HFFc6 (cell line): Measurements from ENCODE around the gene NWD2. TPM values are rescaled to one million over a fixed set of nuclear protein-coding genes. Genes with fewer than 3 reads are reported as not detected.
"Not testable (repeated sequence)": the region's sequence is repeated elsewhere in the genome, so short reads cannot be mapped to it uniquely, and the experiment has no call there.

Experiments used
- DNase-seq: peaks from one replicate; pipeline ENCODE4 v3.0.0-alpha.2; 2018
- H3K27ac Mint-ChIP-seq: 2 replicates; pipeline ENCODE4 v1.8.0; 2020; ENCODE audit warnings: mild to moderate bottlenecking, mixed read lengths
- H3K27me3 Mint-ChIP-seq: 2 replicates; pipeline ENCODE4 v1.8.0; 2021; ENCODE audit warnings: mild to moderate bottlenecking, moderate library complexity, mixed read lengths; ENCODE audit not compliant: insufficient read depth
- H3K36me3 Mint-ChIP-seq: 2 replicates; pipeline ENCODE4 v1.8.0; 2021; ENCODE audit warnings: low read depth, mixed read lengths
- H3K4me1 Mint-ChIP-seq: 2 replicates; pipeline ENCODE4 v1.8.0; 2020; ENCODE audit warnings: low read depth, mixed read lengths
- H3K4me3 Mint-ChIP-seq: 2 replicates; pipeline ENCODE4 v1.8.0; 2020; ENCODE audit warnings: mild to moderate bottlenecking, moderate library complexity, mixed read lengths
- H3K9me3 Mint-ChIP-seq: 2 replicates; pipeline ENCODE4 v1.8.0; 2020; ENCODE audit warnings: mild to moderate bottlenecking, mixed read lengths
- long read RNA-seq: library from polyadenylated mRNA; unstranded; transcript quantifications from one replicate; pipeline ENCODE4 v2.0.0, GENCODE V29; 2019
- total RNA-seq, 6 experiments: library from RNA; stranded (reverse); fragmentation: NEBNext Ultra II Directional; extraction: Animal tissue kit (Norgen Biotek cat#: 25700); gene quantifications; 2 replicates in 1 of 6; 3 replicates in 5 of 6; pipeline ENCODE4 v1.2.3, GENCODE V29; 2021
- TF ChIP-seq, protein P1 (sequence below): fragments of 200-600 bp; sonication (generic); IDR thresholded peaks from 2 replicates; pipeline ENCODE4 v1.5.0; 2021; ENCODE audit warnings: antibody characterized with exemption, mild to moderate bottlenecking

The NWD2 gene
- total RNA-seq, result not detected
- long read RNA-seq, result 0 reads

GRCh38 chr4:37244583-37245390 is at the start of gene NWD2:
TSS of gene NWD2 (plus strand) at chr4:37244743. CDS start at chr4:37245068, 325 bp downstream.
- Mint-ChIP-seq H3K27ac (no peak within 1 kb of the TSS), H3K27me3 (no peaks in the 10 kb centered on the region; the same call in 1 of the 2 replicates), H3K4me1 (no peaks in the 10 kb centered on the region), H3K36me3 (no peaks in the 10 kb centered on the region), H3K9me3 (peaks cover 33% of the 10 kb centered on the region), H3K4me3 (no peak within 1 kb of the TSS)
- TF ChIP-seq, protein P1, sequence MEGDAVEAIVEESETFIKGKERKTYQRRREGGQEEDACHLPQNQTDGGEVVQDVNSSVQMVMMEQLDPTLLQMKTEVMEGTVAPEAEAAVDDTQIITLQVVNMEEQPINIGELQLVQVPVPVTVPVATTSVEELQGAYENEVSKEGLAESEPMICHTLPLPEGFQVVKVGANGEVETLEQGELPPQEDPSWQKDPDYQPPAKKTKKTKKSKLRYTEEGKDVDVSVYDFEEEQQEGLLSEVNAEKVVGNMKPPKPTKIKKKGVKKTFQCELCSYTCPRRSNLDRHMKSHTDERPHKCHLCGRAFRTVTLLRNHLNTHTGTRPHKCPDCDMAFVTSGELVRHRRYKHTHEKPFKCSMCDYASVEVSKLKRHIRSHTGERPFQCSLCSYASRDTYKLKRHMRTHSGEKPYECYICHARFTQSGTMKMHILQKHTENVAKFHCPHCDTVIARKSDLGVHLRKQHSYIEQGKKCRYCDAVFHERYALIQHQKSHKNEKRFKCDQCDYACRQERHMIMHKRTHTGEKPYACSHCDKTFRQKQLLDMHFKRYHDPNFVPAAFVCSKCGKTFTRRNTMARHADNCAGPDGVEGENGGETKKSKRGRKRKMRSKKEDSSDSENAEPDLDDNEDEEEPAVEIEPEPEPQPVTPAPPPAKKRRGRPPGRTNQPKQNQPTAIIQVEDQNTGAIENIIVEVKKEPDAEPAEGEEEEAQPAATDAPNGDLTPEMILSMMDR, result no peak
- no peak for DNase-seq

DNA sequence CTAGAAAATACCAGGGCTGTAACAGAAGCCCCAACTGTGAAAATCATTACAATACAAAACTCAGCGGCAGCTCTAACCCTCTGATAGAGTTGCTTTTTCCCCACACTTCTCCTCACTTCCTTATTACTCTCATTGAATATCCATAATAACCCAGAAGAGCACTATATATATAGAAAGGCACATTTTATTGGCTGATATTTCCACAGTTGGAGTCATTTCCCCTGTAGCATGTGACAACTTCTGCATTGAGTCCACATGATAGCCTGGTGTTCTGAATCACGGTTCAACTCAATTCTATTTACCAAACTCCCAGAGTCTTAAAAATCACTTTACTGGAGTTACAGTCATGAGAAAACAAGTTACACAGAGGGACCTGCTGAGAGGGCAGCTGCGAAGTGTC is 46.6 kb upstream of the NWD2 start:
- TF ChIP-seq, protein P1, result no peak

DNA sequence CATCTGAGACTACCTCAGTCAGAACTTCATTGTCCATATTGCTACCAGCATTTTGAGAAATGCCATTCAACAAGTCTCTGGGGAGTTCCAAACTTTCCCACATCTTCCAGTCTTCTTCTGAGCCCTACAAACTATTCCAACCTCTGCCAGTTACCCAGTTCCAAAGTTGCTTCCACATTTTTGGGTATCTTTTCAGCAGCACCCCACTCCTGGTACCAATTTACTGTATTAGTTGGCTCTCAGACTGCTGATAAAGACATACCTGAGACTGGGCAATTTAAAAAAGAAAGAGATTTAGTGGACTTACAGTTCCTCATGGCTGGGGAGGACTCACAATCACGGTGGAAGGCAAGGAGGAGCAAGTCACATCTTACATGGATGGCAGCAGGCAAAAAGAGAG is 39.8 kb upstream of the NWD2 start:
- not testable (repeated sequence) for H3K4me3 Mint-ChIP-seq, H3K27me3 Mint-ChIP-seq, DNase-seq, H3K4me1 Mint-ChIP-seq, H3K27ac Mint-ChIP-seq, H3K36me3 Mint-ChIP-seq
- peaks cover 27% of the 10 kb centered on the region for H3K9me3 Mint-ChIP-seq

More for the DNA sequence above, 46.6 kb upstream of the NWD2 start:
- H3K9me3 Mint-ChIP-seq, result peaks cover 51% of the 10 kb centered on the region
- DNase-seq, result no peak
- no peak overlapping the region for H3K27ac Mint-ChIP-seq
- no peaks in the 10 kb centered on the region for H3K27me3 Mint-ChIP-seq
- H3K36me3 Mint-ChIP-seq, result no peaks in the 10 kb centered on the region
- no peaks in the 10 kb centered on the region for H3K4me1 Mint-ChIP-seq
- no peak overlapping the region for H3K4me3 Mint-ChIP-seq

DNA sequence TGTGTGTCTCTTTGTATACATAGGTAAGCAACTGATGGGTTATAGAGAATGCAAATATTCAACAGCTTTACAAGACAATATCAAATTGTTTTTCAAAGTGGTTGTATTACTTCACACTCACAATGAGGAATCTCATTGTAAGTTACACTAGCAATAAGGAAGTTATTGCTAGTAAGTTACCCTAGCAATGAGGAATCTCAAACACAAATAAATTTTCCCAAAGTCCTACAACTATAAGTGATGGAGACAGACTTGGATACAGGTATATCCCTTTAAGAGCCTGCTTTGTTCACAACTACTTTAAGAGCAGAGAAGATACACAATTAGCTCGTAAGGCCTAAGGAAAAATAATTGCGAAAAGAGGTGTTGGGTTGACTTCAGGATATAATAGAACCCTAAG is 28.3 kb upstream of the NWD2 start:
- Mint-ChIP-seq H3K27ac (no peak overlapping the region), H3K4me1 (no peaks in the 10 kb centered on the region), H3K9me3 (peaks cover 32% of the 10 kb centered on the region), H3K4me3 (no peak overlapping the region), H3K27me3 (no peaks in the 10 kb centered on the region), H3K36me3 (no peaks in the 10 kb centered on the region)
- no peak for DNase-seq
- TF ChIP-seq, protein P1, result no peak

DNA sequence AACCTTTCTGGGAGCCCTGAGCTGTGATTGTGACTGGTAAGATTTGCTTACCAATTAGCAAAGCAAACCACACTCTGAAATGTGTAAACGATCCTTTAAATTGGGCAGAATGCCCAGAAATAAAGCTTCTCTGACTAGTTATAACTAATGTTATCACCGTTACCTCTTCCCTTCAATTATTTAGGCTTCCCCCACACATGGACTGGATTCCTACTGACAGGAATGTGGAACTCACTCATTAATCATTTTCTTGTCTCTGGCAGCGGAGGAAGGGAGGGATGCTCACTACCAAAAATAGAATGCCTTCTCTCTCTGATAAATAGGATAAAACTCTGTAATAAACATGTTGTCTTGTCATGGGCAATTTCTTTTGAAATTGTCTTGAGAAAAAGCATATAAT is 25.3 kb upstream of the NWD2 start:
- Mint-ChIP-seq H3K4me1 (no peaks in the 10 kb centered on the region), H3K27ac (no peak overlapping the region), H3K36me3 (no peaks in the 10 kb centered on the region), H3K27me3 (no peaks in the 10 kb centered on the region), H3K9me3 (peaks cover 35% of the 10 kb centered on the region), H3K4me3 (no peak overlapping the region)
- DNase-seq, result no peak
- TF ChIP-seq, protein P1, result no peak

DNA sequence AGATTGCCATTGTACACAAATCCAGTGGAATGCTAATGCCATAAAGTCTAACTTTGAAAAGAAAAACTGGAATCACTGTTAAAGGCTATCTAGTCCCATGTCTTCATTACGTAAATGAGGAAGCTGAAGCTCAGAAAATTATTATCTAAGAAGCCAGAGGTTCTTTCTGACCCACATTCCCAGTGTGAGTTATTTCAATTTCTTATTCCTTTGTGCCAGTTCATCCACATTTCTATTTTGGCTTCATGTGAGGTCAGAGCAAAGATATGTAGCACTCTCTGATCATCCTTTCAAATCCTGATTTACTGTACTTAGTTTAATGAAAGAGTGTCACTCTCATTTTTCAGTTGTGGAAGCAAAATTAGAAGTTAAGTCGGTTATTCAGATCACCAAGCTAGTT is 24.6 kb upstream of the NWD2 start:
- TF ChIP-seq, protein P1, result no peak
- Mint-ChIP-seq H3K4me3 (no peak overlapping the region), H3K27me3 (no peaks in the 10 kb centered on the region), H3K27ac (no peak overlapping the region), H3K36me3 (no peaks in the 10 kb centered on the region), H3K4me1 (no peaks in the 10 kb centered on the region), H3K9me3 (peaks cover 35% of the 10 kb centered on the region)
- DNase-seq, result no peak
